Measurements from ENCODE around the gene MYBPH.

Gene MYBPH

DNA sequence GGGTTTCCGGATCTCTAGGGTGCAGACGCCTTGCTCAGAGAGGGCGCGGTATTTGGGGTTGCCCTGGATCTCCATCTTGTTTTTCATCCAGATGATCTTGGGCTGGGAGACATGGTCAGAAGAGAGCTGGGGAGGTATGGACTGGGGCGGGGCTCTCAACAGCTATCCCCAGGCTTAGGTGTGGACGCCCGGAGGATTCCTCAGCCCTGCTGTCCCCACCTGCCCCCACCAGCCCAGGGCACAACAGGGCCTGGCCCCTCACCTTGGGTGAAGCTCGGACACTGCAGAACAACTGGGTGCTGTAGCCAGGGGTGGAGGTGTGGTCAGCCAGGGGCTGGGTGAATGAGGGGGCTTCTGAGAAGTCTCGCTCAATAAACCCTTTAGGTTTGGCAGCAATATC, 6.6 kb downstream of the MYBPH start:
- TF ChIP-seq OSR1 (CRISPR knock-in tag; IDR thresholded peaks at IDR 0.05) (no peak), TCF4 (CRISPR knock-in tag; IDR thresholded peaks at IDR 0.05; ENCODE audit: borderline replicate concordance) (no peak)

DNA sequence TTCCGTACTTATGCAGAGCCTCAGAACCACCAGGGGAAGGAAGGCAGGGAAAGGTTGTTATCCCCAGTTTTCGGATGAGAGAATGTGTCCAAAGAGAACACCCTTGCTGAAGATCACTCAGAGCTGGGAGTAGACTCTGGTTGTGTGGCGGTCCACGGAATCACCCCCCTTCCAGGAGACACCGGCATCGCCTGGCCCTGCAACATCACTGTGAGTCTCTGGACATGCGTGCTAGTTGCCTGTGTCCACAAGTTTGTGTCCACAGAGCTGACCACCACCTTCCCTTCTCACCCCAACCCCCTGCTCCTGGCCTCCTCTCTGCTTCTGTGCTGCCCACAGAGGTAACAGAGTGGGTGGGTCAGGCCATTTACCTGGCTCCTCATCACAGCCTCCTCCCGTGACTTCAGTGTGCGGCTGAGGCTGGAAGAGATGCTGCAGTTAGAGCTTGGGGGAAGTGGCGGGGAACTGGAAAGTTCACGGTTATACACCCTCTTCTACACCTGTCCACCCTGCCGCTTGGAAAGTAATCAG, 7.3 kb downstream of the MYBPH start:
- TF ChIP-seq TSHZ2 (CRISPR knock-in tag; IDR thresholded peaks at IDR 0.05) (no peak), ZNF70 (CRISPR knock-in tag; IDR thresholded peaks at IDR 0.05) (no peak), ZC3H10 (CRISPR knock-in tag; IDR thresholded peaks at IDR 0.05) (no peak), TCF4 (CRISPR knock-in tag; IDR thresholded peaks at IDR 0.05; ENCODE audit: borderline replicate concordance) (no peak), CSDC2 (CRISPR knock-in tag; IDR thresholded peaks at IDR 0.05) (no peak), PPARA (CRISPR knock-in tag; IDR thresholded peaks at IDR 0.05; ENCODE audit: borderline replicate concordance) (no peak), GLIS3 (CRISPR knock-in tag; IDR thresholded peaks at IDR 0.05) (no peak), SNAI2 (CRISPR knock-in tag; IDR thresholded peaks at IDR 0.05) (no peak), PATZ1 (CRISPR knock-in tag; IDR thresholded peaks at IDR 0.05; ENCODE audit: borderline replicate concordance) (no peak), TOX (CRISPR knock-in tag; IDR thresholded peaks at IDR 0.05; ENCODE audit: borderline replicate concordance) (no peak), ARNTL (CRISPR knock-in tag; IDR thresholded peaks at IDR 0.05; ENCODE audit: borderline replicate concordance, low read depth) (no peak), ESRRG (CRISPR knock-in tag; IDR thresholded peaks at IDR 0.05) (no peak), ZFP30 (CRISPR knock-in tag; IDR thresholded peaks at IDR 0.05) (no peak), ISL1 (CRISPR knock-in tag; IDR thresholded peaks at IDR 0.05) (no peak), RARB (CRISPR knock-in tag; IDR thresholded peaks at IDR 0.05) (no peak), OSR1 (CRISPR knock-in tag; IDR thresholded peaks at IDR 0.05) (no peak), ZNF565 (CRISPR knock-in tag; conservative IDR thresholded peaks at IDR 0.05; ENCODE audit: low read depth) (no peak)
- TF ChIP-seq, protein P1, sequence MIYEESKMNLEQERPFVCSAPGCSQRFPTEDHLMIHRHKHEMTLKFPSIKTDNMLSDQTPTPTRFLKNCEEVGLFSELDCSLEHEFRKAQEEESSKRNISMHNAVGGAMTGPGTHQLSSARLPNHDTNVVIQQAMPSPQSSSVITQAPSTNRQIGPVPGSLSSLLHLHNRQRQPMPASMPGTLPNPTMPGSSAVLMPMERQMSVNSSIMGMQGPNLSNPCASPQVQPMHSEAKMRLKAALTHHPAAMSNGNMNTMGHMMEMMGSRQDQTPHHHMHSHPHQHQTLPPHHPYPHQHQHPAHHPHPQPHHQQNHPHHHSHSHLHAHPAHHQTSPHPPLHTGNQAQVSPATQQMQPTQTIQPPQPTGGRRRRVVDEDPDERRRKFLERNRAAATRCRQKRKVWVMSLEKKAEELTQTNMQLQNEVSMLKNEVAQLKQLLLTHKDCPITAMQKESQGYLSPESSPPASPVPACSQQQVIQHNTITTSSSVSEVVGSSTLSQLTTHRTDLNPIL (CRISPR knock-in tag; IDR thresholded peaks at IDR 0.05; ENCODE audit: low read depth), result no peak
- TF ChIP-seq, protein P2, sequence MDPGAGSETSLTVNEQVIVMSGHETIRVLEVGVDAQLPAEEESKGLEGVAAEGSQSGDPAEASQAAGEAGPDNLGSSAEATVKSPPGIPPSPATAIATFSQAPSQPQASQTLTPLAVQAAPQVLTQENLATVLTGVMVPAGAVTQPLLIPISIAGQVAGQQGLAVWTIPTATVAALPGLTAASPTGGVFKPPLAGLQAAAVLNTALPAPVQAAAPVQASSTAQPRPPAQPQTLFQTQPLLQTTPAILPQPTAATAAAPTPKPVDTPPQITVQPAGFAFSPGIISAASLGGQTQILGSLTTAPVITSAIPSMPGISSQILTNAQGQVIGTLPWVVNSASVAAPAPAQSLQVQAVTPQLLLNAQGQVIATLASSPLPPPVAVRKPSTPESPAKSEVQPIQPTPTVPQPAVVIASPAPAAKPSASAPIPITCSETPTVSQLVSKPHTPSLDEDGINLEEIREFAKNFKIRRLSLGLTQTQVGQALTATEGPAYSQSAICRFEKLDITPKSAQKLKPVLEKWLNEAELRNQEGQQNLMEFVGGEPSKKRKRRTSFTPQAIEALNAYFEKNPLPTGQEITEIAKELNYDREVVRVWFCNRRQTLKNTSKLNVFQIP (CRISPR knock-in tag; IDR thresholded peaks at IDR 0.05; ENCODE audit: borderline replicate concordance, low read depth), result no peak
- ATAC-seq, result no peak

More for the DNA sequence above, 6.6 kb downstream of the MYBPH start:
- no peak for ATAC-seq

DNA sequence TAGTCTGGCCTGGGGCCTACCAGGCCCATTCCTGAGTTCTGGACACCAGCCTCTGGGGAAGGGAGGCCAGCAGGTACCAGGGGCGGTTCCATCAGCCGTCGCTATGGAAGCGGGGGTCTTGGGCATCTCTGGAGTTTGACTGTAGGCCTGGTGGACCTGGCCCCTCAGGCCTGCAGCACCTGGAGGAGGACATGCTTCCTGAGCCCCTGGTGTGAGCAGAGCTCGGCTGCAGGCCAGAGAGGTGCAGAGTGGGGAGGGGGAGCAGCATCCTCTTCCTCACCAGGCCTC, 7.8 kb downstream of the MYBPH start:
- TF ChIP-seq ZNF565 (CRISPR knock-in tag; conservative IDR thresholded peaks at IDR 0.05; ENCODE audit: low read depth) (no peak), ZNF8 (CRISPR knock-in tag; IDR thresholded peaks at IDR 0.05) (no peak), RARB (CRISPR knock-in tag; IDR thresholded peaks at IDR 0.05) (no peak), ARNTL (CRISPR knock-in tag; IDR thresholded peaks at IDR 0.05; ENCODE audit: borderline replicate concordance, low read depth) (no peak), ZFP30 (CRISPR knock-in tag; IDR thresholded peaks at IDR 0.05) (no peak), ESRRG (CRISPR knock-in tag; IDR thresholded peaks at IDR 0.05) (no peak), SNAI2 (CRISPR knock-in tag; IDR thresholded peaks at IDR 0.05) (no peak), CSDC2 (CRISPR knock-in tag; IDR thresholded peaks at IDR 0.05) (no peak), ZC3H10 (CRISPR knock-in tag; IDR thresholded peaks at IDR 0.05) (no peak), ZFP3 (CRISPR knock-in tag; IDR thresholded peaks at IDR 0.05) (no peak)
- TF ChIP-seq, protein P1 (CRISPR knock-in tag; IDR thresholded peaks at IDR 0.05; ENCODE audit: low read depth), result no peak

More for the DNA sequence above, 7.8 kb downstream of the MYBPH start:
- no peak for ATAC-seq
